Activated naive CD4-positive, alpha-beta T cell treated with anti-CD3 and anti-CD28 coated beads, Interleukin-2, amount 10 ng/mL, durations not matched to agents 7 days and 5 days (primary cell): ENCODE results near the gene KRTAP10-7.
"Not testable (repeated sequence)": the region's sequence is repeated elsewhere in the genome, so short reads cannot be mapped to it uniquely, and the experiment has no call there.

Experiments
- CTCF ChIA-PET: fragments of 350-600 bp; sonication (Branson Sonifier 250); formaldehyde crosslinking; loops from one replicate; lab custom pipeline; 2021; ENCODE audit warnings: antibody characterized with exemption; lab: Charles Lee
- DNase-seq: peaks from one replicate; pipeline ENCODE4 v3.0.0-alpha.2; 2020
- H3K27ac Mint-ChIP-seq: one replicate; pipeline ENCODE4 v1.8.0; 2021; ENCODE audit warnings: mild to moderate bottlenecking, moderate library complexity, mixed read lengths
- H3K27me3 Mint-ChIP-seq: one replicate; pipeline ENCODE4 v1.8.0; 2021; ENCODE audit warnings: mild to moderate bottlenecking, mixed read lengths
- H3K36me3 Mint-ChIP-seq: one replicate; pipeline ENCODE4 v1.8.0; 2021; ENCODE audit warnings: mixed read lengths
- H3K4me1 Mint-ChIP-seq: one replicate; pipeline ENCODE4 v1.8.0; 2021; ENCODE audit warnings: mixed read lengths
- H3K4me3 Mint-ChIP-seq: one replicate; pipeline ENCODE4 v1.8.0; 2021; ENCODE audit warnings: mild to moderate bottlenecking, moderate library complexity, mixed read lengths
- H3K9me3 Mint-ChIP-seq: one replicate; pipeline ENCODE4 v1.8.0; 2021; ENCODE audit warnings: mixed read lengths

Gene KRTAP10-7

DNA sequence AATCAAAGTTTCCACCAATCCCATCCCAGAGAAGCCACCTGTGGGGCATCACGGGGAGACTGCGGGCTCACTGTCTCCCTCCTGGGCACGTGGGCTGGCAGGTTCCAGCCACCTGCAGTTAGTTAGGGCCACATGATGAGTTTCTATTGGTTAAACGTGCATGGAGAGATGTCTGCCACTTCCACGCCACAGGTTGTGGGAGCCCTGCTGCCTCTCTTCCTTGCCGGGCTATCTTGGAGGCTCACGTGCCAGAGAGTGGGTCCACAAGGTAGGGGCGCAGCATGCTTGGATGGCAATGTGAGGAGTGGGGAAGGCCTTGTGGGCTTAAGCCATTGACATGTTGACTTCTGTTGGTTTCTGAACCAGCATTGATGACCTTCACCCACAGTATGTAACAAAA, 3.5 kb downstream of the KRTAP10-7 start:
- no peak for DNase-seq
- no peak overlapping the region for H3K4me3 Mint-ChIP-seq
- no peak overlapping the region for H3K27ac Mint-ChIP-seq
- no peaks in the 10 kb centered on the region for H3K4me1 Mint-ChIP-seq
- H3K36me3 Mint-ChIP-seq, result no peaks in the 10 kb centered on the region
- H3K9me3 Mint-ChIP-seq, result peaks cover 7% of the 10 kb centered on the region
- peaks cover 40% of the 10 kb centered on the region for H3K27me3 Mint-ChIP-seq
- CTCF ChIA-PET, result no interaction called here

DNA sequence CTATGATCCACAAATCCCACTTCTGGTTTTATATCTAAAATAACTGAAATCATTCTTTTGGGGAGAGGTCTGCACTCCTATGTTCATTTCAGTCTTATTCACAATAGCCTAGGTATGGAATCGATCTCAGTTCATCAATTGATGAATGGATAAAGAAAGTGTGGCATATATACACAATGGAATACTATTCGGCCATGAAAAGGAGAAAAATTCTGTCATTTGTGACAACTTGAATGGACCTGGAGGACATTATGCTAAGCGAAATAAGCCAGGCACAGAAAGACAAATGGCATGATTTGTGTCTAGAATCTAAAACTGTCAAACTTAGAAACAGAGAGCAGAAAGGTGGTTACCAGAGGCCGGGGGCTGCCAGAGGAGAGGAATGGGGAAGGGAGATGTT, 6.1 kb downstream of the KRTAP10-7 start:
- Mint-ChIP-seq H3K4me3 (no peak overlapping the region), H3K36me3 (peaks cover 8% of the 10 kb centered on the region), H3K27ac (no peak overlapping the region), H3K27me3 (peaks cover 39% of the 10 kb centered on the region), H3K4me1 (no peaks in the 10 kb centered on the region), H3K9me3 (peaks cover 31% of the 10 kb centered on the region)
- no peak for DNase-seq
- CTCF ChIA-PET, result interaction anchor here (1.1 kb wide), 1 partner anchor 40 kb away, joined by 3 read pairs; no protein-coding TSS in a partner anchor

DNA sequence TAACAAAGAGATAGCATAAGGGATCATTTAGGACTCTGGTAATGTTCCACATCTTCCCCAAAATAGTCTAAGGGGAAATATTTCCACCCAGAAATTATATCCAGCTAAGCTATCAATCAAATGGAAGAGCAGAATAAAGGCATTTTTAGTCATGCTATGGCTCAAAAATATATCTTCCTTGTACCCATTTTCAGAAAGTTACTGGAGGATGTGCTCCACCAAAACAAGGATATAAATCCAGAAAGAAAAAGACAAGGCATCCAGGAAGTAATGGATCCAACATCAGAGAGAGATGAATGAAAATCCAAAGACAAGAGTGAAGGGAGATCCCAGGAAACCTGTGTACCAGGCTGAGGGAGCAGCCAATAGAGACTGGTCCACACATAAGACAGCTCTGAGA, 8.8 kb downstream of the KRTAP10-7 start:
- H3K36me3 Mint-ChIP-seq, result peaks cover 9% of the 10 kb centered on the region
- peaks cover 25% of the 10 kb centered on the region for H3K27me3 Mint-ChIP-seq
- H3K4me1 Mint-ChIP-seq, result no peaks in the 10 kb centered on the region
- no peak for DNase-seq
- H3K9me3 Mint-ChIP-seq, result peaks cover 42% of the 10 kb centered on the region
- no peak overlapping the region for H3K4me3 Mint-ChIP-seq
- CTCF ChIA-PET, result no interaction called here
- H3K27ac Mint-ChIP-seq, result no peak overlapping the region

DNA sequence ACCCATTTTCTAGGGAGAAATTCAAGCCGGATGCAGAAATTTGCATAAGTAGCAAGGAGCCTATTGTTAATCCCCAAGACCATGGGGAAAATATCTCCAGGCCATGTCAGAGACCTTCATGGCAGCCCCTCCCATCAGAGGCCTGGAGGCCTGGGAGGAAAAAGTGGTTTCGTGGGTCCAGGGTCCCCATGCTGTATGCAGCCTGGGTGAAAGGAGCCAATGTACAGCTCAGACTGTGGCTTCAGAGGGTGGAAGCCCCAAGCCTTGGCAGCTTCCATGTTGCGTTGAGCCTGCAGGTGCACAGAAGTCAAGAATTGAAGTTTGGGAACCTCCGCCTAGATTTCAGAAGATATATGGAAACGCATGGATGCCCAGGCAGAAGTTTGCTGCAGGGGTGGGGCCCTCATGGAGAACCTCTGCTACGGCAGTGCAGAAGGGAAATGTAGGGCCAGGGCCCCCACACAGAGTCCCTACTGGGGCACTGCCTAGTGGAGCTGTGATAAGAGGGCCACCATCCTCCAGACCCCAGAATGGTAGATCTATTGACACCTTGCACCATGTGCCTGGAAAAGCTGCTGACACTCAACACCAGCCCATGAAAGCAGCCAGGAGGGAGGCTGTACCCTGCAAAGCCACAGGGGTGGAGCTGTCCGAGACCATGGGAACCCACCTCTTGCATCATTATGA, 9.9 kb downstream of the KRTAP10-7 start:
- H3K36me3 Mint-ChIP-seq, H3K4me1 Mint-ChIP-seq, H3K27ac Mint-ChIP-seq, DNase-seq, H3K4me3 Mint-ChIP-seq: not testable (repeated sequence)
- Mint-ChIP-seq H3K9me3 (peaks cover 44% of the 10 kb centered on the region), H3K27me3 (peaks cover 21% of the 10 kb centered on the region)
- CTCF ChIA-PET, result interaction anchor here (0.6 kb wide), 1 partner anchor 92 kb away, joined by 3 read pairs; no protein-coding TSS in a partner anchor

DNA sequence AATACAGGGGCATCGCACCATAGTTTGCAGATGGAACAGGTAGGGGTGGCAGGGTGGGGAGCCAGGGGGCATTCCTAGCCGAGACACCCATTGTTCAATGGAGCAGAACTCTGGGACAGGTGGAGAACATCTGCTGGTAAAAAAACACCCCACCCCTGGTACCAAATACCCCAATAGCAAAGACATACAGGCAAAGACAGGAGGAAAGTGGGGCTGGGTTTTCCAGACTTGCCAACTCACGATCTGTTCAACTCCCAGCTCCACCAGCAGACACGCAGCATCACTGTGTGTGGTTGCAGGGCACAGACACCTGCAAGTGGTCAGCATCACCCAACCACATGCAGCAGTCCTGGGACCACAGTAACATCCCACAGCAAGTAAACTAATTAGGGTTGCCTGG, 11.2 kb downstream of the KRTAP10-7 start:
- CTCF ChIA-PET, result no interaction called here
- Mint-ChIP-seq H3K4me3 (no peak overlapping the region), H3K4me1 (peaks cover 9% of the 10 kb centered on the region), H3K27me3 (peaks cover 22% of the 10 kb centered on the region), H3K36me3 (peaks cover 9% of the 10 kb centered on the region), H3K9me3 (peaks cover 39% of the 10 kb centered on the region), H3K27ac (no peak overlapping the region)
- DNase-seq, result no peak

DNA sequence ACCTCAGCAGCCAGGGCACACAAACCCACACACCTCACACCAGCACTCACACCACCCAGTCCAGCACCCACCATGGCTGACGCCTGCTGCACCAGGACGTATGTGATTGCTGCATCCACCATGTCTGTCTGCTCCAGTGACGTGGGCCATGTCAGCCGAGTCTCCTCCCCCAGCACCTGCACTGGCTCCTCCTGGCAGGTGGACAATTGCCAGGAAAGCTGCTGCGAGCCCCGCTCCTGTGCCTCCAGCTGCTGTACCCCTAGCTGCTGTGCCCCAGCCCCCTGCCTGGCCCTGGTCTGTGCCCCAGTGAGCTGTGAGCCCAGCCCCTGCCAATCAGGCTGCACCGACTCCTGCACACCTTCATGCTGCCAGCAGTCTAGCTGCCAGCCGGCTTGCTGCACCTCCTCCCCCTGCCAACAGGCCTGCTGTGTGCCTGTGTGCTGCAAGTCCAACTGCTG, 11.7 kb downstream of the KRTAP10-7 start, which contains the start of gene KRTAP10-8:
KRTAP10-8 (plus strand) TSS at position 51 of the 458 bp plus-strand sequence; CDS start at position 73, 22 bp downstream.
- Mint-ChIP-seq H3K27me3 (peaks cover 18% of the 10 kb centered on the region), H3K36me3 (peaks cover 9% of the 10 kb centered on the region), H3K4me3 (no peak within 1 kb of the TSS), H3K9me3 (peaks cover 38% of the 10 kb centered on the region), H3K4me1 (peaks cover 11% of the 10 kb centered on the region), H3K27ac (no peak within 1 kb of the TSS)
- CTCF ChIA-PET, result interaction anchor here (0.8 kb wide), 1 partner anchor 128 kb away, joined by 3 read pairs; no protein-coding TSS in a partner anchor
- no peak for DNase-seq

DNA sequence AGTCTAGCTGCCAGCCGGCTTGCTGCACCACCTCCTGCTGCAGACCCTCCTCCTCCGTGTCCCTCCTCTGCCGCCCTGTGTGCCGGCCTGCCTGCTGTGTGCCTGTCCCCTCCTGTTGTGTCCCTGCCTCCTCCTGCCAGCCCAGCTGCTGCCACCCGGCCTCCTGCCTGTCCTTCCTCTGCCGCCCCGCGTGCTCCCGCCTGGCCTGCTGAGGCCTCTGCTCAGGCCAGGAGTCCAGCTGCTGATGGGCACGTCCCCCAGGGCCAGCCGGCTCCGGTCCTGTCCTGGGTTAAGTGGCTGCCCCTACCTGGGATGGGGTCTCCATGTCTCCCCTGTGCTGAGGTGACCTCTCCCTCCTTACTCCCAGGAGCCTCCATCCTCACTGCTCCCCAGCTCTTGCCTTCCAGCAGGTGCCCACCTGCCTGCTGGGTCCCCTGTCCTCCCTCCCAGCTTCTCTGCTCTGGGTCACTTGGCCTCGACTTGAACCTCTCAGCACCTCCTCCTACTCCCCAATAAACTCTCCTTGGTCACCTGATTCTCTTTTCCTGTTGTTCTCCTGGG, 12.4 kb downstream of the KRTAP10-7 start:
- Mint-ChIP-seq H3K9me3 (peaks cover 38% of the 10 kb centered on the region), H3K4me1 (peaks cover 17% of the 10 kb centered on the region)

DNA sequence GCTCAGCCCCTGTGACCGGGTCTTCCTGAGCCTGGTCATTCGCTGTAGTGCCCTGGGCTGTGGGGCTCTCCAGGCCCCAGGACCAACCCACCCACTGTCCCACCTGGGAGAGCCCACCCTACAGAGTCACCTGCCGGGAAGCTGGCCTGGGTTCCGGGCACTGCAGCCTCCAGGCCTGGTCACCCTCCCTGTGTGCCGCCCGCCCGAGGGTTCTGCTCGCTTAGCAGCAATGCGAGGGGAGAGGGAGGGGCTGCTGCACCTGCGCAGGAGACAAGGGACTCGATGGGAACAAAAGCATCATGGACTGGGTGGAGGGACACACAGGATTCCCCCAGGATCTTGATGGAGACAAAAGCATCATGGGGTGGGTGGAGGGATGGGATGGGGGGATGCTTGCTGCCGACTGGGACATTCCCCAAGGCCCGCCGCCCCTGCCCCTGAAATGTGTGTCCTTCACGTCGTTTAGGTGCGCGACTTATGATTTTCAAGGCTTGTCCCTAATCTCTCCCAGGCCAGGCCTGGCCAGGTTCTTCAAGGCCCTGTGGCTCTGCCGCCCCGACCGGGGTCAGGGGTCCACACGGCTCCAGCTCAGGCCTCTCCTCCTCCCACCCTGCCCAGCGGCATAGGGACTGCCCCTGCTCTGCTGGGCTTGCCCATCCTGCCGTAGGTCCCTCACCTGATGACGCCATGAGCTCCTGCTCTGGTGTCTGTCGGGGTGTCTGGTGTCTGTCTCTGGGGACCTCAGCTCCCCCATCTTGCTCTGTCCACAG, 13.2 kb downstream of the KRTAP10-7 start:
- CTCF ChIA-PET, result no interaction called here
- Mint-ChIP-seq H3K4me1 (peaks cover 25% of the 10 kb centered on the region), H3K4me3 (no peak overlapping the region), H3K9me3 (peaks cover 41% of the 10 kb centered on the region), H3K27me3 (peaks cover 17% of the 10 kb centered on the region), H3K36me3 (peaks cover 13% of the 10 kb centered on the region), H3K27ac (no peak overlapping the region)
- no peak for DNase-seq

More for the DNA sequence above, 12.4 kb downstream of the KRTAP10-7 start:
- DNase-seq, result no peak
- peaks cover 17% of the 10 kb centered on the region for H3K27me3 Mint-ChIP-seq
- no peak overlapping the region for H3K4me3 Mint-ChIP-seq
- H3K36me3 Mint-ChIP-seq, result peaks cover 9% of the 10 kb centered on the region
- H3K27ac Mint-ChIP-seq, result no peak overlapping the region
- CTCF ChIA-PET, result interaction anchor here (0.8 kb wide), 1 partner anchor 127 kb away, joined by 3 read pairs; no protein-coding TSS in a partner anchor

DNA sequence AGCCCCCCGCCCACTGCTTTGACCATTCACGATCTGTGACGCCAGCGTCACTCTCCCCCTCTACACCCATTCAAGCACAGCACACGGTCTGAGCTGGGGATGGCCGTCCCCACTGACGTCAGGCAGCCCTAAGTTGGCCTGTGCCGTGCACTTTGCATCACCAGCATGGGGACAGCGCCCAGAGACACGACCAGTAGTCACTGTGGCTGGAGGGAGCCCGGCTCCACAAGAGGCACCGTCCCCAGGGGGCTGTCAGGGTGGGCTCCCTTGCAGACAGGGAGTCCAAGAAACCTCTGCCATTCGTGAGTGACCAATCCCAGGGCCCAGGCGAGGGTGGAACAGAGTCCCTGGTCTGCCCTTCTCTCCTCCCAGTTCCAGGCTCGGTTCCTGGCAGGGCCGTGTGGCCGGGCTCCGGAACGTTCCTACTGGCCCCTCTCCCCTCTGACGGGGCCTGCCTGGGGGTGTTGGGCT, 13.8 kb downstream of the KRTAP10-7 start:
- Mint-ChIP-seq H3K4me3 (no peak overlapping the region), H3K36me3 (peaks cover 19% of the 10 kb centered on the region), H3K27ac (no peak overlapping the region), H3K9me3 (peaks cover 45% of the 10 kb centered on the region), H3K4me1 (peaks cover 31% of the 10 kb centered on the region), H3K27me3 (peaks cover 17% of the 10 kb centered on the region)
- DNase-seq, result no peak
- CTCF ChIA-PET, result no interaction called here

DNA sequence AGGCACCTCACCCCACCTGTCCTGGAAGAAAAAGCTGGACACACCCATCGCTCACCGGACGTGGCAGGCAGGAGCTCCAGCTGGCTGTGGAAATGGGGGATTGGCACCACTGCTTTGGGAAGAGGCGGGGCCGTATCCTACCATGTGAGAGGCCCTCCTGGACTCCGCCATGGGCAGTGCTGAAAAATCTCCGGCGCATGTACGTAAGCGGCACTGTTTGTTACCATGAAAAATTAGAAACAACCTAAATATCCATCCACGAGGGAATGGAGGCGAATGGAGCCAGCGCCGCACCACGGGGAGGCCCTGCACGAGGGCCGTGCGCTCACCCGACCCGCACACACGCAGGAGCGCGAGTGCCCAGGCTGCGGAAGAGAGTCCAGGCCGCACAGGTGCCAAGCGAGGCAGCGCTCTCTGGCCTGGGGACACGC, 14.6 kb downstream of the KRTAP10-7 start:
- DNase-seq, result no peak
- Mint-ChIP-seq H3K36me3 (peaks cover 24% of the 10 kb centered on the region), H3K4me3 (no peak overlapping the region), H3K4me1 (peaks cover 39% of the 10 kb centered on the region), H3K27ac (no peak overlapping the region), H3K27me3 (peaks cover 17% of the 10 kb centered on the region), H3K9me3 (peaks cover 45% of the 10 kb centered on the region)
- CTCF ChIA-PET, result no interaction called here

DNA sequence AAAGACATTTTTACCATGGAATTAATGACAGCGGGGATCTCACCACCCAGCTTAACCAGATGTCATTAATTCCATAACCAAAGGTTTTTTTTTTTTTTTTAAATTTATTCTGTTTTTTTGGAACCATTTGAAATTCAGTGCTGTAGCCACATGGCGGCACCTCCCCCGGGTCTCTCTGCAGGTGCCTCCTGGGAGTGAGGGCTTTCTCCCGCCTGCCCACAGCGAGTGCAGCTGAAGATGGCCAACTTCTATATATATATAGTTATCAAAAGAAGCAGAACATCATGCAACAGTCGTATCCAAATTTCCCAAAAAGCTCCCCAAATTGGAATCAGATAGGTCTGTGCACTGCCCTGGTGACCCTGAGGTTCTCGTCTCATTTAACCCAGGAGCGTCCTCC, 15.1 kb downstream of the KRTAP10-7 start:
- H3K9me3 Mint-ChIP-seq, result peaks cover 44% of the 10 kb centered on the region
- peaks cover 27% of the 10 kb centered on the region for H3K36me3 Mint-ChIP-seq
- no peak overlapping the region for H3K4me3 Mint-ChIP-seq
- peaks cover 41% of the 10 kb centered on the region for H3K4me1 Mint-ChIP-seq
- CTCF ChIA-PET, result no interaction called here
- DNase-seq, result no peak
- peaks cover 14% of the 10 kb centered on the region for H3K27me3 Mint-ChIP-seq
- H3K27ac Mint-ChIP-seq, result no peak overlapping the region

DNA sequence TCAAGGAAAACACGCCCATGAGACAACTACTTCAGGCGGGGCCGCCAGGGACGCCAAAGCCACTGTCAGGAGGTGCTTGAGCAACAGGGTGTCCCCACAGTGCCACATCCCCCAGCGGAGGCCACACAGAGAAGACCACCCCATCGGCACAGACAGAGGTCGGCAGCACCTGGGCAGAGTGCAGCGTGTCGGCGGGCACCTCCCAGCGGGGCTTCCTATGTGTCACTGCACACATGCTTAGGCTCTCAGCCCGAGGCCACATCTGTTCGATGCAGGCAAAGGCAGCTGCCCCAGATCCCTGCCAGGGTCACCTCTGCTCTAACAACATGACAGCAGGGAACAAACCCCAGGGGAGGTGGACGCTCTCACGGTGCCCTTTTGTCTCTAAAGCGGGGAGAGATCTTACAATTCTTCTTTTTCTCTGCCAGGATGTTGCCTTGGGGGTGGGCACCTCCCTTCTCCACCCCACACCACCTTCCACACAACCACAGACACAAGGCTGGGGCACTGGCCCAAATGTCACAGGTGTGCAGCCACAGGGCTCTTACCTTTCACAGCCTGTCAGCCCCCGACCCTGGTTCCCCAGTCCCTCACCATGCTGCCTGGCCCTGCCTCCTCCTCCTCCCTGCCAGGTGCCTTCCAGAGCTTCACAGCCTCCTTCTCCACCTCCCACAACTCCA, 15.7 kb downstream of the KRTAP10-7 start:
- Mint-ChIP-seq H3K4me1 (peaks cover 41% of the 10 kb centered on the region), H3K4me3 (no peak overlapping the region), H3K36me3 (peaks cover 31% of the 10 kb centered on the region), H3K27ac (no peak overlapping the region), H3K27me3 (peaks cover 11% of the 10 kb centered on the region), H3K9me3 (peaks cover 44% of the 10 kb centered on the region)
- CTCF ChIA-PET, result no interaction called here
- DNase-seq, result no peak

DNA sequence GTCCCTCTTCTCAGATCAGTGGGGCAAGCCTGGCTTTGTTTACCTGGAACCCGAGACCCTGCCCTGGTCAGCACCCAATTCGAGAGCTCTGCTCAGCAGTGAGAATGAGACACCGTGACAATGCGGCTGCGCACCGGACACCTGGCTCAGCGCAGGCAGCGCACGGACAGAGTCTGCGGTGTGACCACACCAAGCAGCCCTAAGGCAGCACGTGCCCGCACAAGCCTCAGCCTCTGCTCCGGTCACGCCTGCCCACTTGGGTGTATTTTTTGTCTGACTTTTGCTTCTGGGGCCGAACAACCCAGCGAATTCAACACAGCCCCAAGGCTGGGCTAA, 16.2 kb downstream of the KRTAP10-7 start:
- H3K4me1 Mint-ChIP-seq, result peaks cover 41% of the 10 kb centered on the region
- no peak for DNase-seq
- no peak overlapping the region for H3K4me3 Mint-ChIP-seq
- H3K9me3 Mint-ChIP-seq, result peaks cover 38% of the 10 kb centered on the region
- peaks cover 11% of the 10 kb centered on the region for H3K27me3 Mint-ChIP-seq
- H3K36me3 Mint-ChIP-seq, result peaks cover 26% of the 10 kb centered on the region
- no peak overlapping the region for H3K27ac Mint-ChIP-seq
- CTCF ChIA-PET, result no interaction called here

DNA sequence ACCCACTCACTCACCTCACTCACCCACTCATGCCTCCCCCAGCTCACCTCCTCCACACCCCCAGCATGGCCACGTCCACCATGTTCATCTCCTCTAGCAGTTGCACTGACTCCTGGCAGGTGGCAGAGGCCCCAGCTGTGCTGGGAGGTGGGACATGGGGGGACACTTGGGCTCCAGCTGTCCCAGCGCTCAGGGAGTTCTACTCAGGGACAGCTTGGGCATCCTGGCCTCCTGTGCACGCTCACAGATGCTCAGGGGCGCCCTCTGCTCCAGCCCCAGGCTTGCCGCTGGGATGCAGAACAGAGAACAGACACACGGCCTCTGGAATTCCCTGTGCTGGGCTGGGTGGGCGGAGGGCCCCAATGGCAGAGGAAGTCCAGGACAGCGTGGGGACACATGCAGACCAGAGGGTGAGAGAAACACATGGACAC, 16.7 kb downstream of the KRTAP10-7 start:
- Mint-ChIP-seq H3K36me3 (peaks cover 29% of the 10 kb centered on the region), H3K4me1 (peaks cover 41% of the 10 kb centered on the region), H3K27ac (no peak overlapping the region), H3K4me3 (no peak overlapping the region), H3K9me3 (peaks cover 38% of the 10 kb centered on the region), H3K27me3 (peaks cover 11% of the 10 kb centered on the region)
- CTCF ChIA-PET, result no interaction called here
- no peak for DNase-seq
